DND-41 (cell line): ENCODE measurements around the gene RHBDF2.

Experiments used
- EZH2 ChIP-seq: IDR thresholded peaks from 3 replicates; pipeline ENCODE4 v1.6.1; 2012; ENCODE audit warnings: borderline replicate concordance, low read depth, mild to moderate bottlenecking, moderate library complexity, low read length, inconsistent platforms; ENCODE audit not compliant: severe bottlenecking
- TF ChIP-seq, protein P1 (sequence below): IDR thresholded peaks from 2 replicates; pipeline ENCODE4 v1.5.1; 2012; ENCODE audit warnings: borderline replicate concordance, low read length, moderate library complexity, mild to moderate bottlenecking; ENCODE audit not compliant: poor library complexity, severe bottlenecking; ENCODE audit errors: extremely low read depth

DNA sequence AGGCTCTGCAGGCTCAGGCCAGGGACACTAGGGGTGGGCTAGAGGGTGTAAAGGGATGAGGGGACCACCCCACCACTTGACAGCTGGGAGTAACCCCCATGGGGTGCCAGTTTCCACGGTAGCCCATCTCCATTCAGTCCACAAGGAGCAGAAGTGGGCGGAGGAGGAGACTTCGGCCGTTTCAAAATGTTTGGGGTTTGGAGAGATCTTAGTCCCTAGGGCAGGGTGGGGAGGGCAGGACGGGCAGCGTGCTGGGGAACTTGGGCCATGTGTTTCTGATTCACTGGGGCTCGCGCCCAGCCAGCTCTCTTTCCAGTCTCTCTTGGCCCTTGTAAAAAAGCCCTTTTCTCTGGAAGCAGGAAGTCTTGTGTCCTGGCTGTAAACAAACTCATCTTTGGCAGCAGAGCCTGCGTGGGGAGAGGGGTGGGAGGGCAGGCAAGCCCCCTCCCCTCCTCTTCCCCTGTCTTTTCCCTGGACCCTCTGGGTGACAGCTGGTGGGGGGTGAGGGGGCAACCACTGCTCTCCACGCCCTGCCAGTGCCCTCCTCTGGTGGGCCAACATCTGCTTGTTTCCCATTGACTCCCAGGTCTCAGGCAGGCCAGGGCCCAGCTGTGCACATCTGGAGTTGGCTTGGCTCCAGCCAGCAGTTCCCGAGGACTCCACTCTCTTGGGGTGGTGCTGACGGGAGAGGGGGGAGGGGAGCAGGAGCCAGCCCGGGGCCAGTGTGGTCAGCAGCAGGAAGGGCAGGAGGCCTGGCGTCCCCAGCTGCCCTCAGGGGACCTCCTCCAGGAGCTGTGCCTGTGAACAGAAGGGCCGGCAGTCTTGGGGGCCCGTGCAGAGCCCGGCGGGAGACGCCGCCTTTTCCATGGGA is 28.2 kb upstream of the RHBDF2 start:
- TF ChIP-seq, protein P1, sequence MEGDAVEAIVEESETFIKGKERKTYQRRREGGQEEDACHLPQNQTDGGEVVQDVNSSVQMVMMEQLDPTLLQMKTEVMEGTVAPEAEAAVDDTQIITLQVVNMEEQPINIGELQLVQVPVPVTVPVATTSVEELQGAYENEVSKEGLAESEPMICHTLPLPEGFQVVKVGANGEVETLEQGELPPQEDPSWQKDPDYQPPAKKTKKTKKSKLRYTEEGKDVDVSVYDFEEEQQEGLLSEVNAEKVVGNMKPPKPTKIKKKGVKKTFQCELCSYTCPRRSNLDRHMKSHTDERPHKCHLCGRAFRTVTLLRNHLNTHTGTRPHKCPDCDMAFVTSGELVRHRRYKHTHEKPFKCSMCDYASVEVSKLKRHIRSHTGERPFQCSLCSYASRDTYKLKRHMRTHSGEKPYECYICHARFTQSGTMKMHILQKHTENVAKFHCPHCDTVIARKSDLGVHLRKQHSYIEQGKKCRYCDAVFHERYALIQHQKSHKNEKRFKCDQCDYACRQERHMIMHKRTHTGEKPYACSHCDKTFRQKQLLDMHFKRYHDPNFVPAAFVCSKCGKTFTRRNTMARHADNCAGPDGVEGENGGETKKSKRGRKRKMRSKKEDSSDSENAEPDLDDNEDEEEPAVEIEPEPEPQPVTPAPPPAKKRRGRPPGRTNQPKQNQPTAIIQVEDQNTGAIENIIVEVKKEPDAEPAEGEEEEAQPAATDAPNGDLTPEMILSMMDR = no peak
- TF ChIP-seq EZH2 = no peak
